Measurements from ENCODE around the gene LRTM2. TPM values are rescaled to one million over a fixed set of nuclear protein-coding genes. Genes with fewer than 3 reads are reported as not detected.

LRTM2 gene
- total RNA-seq, 2 experiments from 2014 or later, result 0.11 TPM; not detected in 1

DNA sequence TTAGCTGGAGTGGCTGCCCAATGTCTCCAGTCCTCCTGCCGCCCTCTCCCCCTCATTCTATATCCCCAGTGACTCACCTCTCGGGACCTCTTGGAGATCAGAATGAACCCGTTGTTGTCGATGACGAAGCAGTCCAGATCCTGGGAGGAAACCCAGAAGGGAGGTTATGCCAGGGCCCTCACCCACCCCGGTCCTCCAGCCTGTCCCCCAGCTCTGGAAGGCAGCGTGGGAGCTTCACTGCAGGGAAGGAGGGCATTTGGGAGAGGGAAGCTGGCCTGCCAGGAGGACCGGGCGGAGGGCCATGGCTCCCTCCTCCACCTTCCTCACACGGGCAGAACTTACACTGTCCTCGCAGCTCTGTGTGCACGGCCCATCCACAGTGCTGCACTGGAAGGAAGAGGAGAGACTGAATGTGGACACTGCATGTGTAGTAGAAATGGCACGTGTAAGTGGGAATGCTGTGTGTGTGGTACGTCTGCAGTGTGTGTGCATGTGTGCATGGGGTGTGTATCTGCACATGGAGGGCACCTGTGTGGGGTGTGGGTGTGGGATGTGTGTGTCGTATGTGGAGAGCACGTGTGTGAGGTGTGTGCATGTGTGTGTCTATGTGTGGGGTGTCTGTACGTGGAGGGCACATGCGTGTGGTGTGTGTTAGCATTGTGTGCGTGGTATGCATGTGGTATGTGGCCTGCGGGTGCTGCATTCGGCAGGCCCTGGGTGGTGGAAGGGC, 10.0 kb upstream of the LRTM2 start:
- Histone ChIP-seq H3K27me3 (ENCODE audit: control insufficient read depth in 1 of 2, insufficient read depth in 2 of 2, low read length in 2 of 2) (no peaks in the 10 kb centered on the region), H3K4me1 (ENCODE audit: insufficient read depth, low read length) (peaks cover 74% of the 10 kb centered on the region), H3K9me3 (ENCODE audit: control insufficient read depth in 1 of 2, insufficient read depth in 1 of 2, low read length in 2 of 2) (no peaks in the 10 kb centered on the region), H3K36me3 (ENCODE audit: insufficient read depth, low read length) (no peaks in the 10 kb centered on the region), H3K4me3 (ENCODE audit: low read length) (no peak overlapping the region), H3K27ac (ENCODE audit: low read depth in 1 of 2, low read length in 2 of 2) (no peak overlapping the region)
- Mint-ChIP-seq H3K9me3 (no peaks in the 10 kb centered on the region), H3K27ac (peak overlapping the region; percentile 63), H3K27me3 (no peaks in the 10 kb centered on the region), H3K4me3 (peak overlapping the region; percentile 46), H3K4me1 (ENCODE audit: low read depth) (peaks cover 14% of the 10 kb centered on the region), H3K36me3 (ENCODE audit: low read depth) (no peaks in the 10 kb centered on the region)
- no peak for DNase-seq
- ATAC-seq (ENCODE audit: poor library complexity), result no peak
- ChIA-PET POLR2A (no interaction called here), CTCF (no interaction called here)
- intact Hi-C loops (cut with DNase I, micrococcal nuclease), result no loop called here
- TF ChIP-seq CTCF (IDR thresholded peaks at IDR 0.05), result no peak

- Histone ChIP-seq H3K4me1 (ENCODE audit: insufficient read depth, low read length) (peaks cover 71% of the 10 kb centered on the region), H3K4me3 (ENCODE audit: low read length) (peak overlapping the region; percentile 53), H3K36me3 (ENCODE audit: insufficient read depth, low read length) (no peaks in the 10 kb centered on the region), H3K9me3 (ENCODE audit: control insufficient read depth in 1 of 2, insufficient read depth in 1 of 2, low read length in 2 of 2) (no peaks in the 10 kb centered on the region), H3K27ac (ENCODE audit: low read depth in 1 of 2, low read length in 2 of 2) (peak overlapping the region in 1 of 2 donors; percentile 23), H3K27me3 (ENCODE audit: control insufficient read depth in 1 of 2, insufficient read depth in 2 of 2, low read length in 2 of 2) (no peaks in the 10 kb centered on the region)
- H3K27ac Mint-ChIP-seq, result peak overlapping the region; percentile 63
- no peaks in the 10 kb centered on the region for H3K9me3 Mint-ChIP-seq
- ChIA-PET POLR2A (no interaction called here), CTCF (no interaction called here)
- peak overlapping the region; percentile 46 for H3K4me3 Mint-ChIP-seq
- ATAC-seq (ENCODE audit: poor library complexity) (no peak), DNase-seq (no peak)
- no peaks in the 10 kb centered on the region for H3K36me3 Mint-ChIP-seq (ENCODE audit: low read depth)
- TF ChIP-seq CTCF (IDR thresholded peaks at IDR 0.05), result no peak
- intact Hi-C loops (cut with DNase I, micrococcal nuclease), result no loop called here
- peaks cover 14% of the 10 kb centered on the region for H3K4me1 Mint-ChIP-seq (ENCODE audit: low read depth)
- H3K27me3 Mint-ChIP-seq, result no peaks in the 10 kb centered on the region
Measured at GRCh38 chr12:1810931-1811280, 9.5 kb upstream of the LRTM2 start.

GRCh38 chr12:1811281-1811947, 9.0 kb upstream of the LRTM2 start:
- Mint-ChIP-seq H3K36me3 (ENCODE audit: low read depth) (no peaks in the 10 kb centered on the region), H3K27me3 (no peaks in the 10 kb centered on the region), H3K4me3 (peak overlapping the region; percentile 56), H3K4me1 (ENCODE audit: low read depth) (peaks cover 14% of the 10 kb centered on the region), H3K27ac (peak overlapping the region; percentile 63), H3K9me3 (no peaks in the 10 kb centered on the region)
- peak overlapping the region in 1 of 2 donors; percentile 37 for H3K27ac ChIP-seq (ENCODE audit: low read depth in 1 of 2, low read length in 2 of 2)
- H3K9me3 ChIP-seq (ENCODE audit: control insufficient read depth in 1 of 2, insufficient read depth in 1 of 2, low read length in 2 of 2), result peaks cover 0 to 3% of the 10 kb centered on the region in 2 experiments
- intact Hi-C loops (cut with DNase I, micrococcal nuclease), result no loop called here
- DNase-seq (peak in 9 of 14 experiments; percentile 15 to 70 (median 47)), ATAC-seq (ENCODE audit: poor library complexity) (peak; percentile 56)
- H3K4me1 ChIP-seq (ENCODE audit: insufficient read depth, low read length), result peaks cover 67% of the 10 kb centered on the region
- H3K36me3 ChIP-seq (ENCODE audit: insufficient read depth, low read length), result no peaks in the 10 kb centered on the region
- no peak for TF ChIP-seq CTCF (IDR thresholded peaks at IDR 0.05)
- CTCF ChIA-PET, result no interaction called here
- peak overlapping the region; percentile 53 for H3K4me3 ChIP-seq (ENCODE audit: low read length)
- H3K27me3 ChIP-seq (ENCODE audit: control insufficient read depth in 1 of 2, insufficient read depth in 2 of 2, low read length in 2 of 2), result no peaks in the 10 kb centered on the region
- POLR2A ChIA-PET, result interaction anchor here (0.6 kb wide), 1 partner anchor 67 kb away, joined by 3 read pairs; no protein-coding TSS in a partner anchor
